ENCODE results near the gene IGFBP3. TPM values are rescaled to one million over a fixed set of nuclear protein-coding genes. Genes with fewer than 3 reads are reported as not detected.

The IGFBP3 gene
- total RNA-seq, 1 experiment from 2014 or later = 4.1 TPM

DNA sequence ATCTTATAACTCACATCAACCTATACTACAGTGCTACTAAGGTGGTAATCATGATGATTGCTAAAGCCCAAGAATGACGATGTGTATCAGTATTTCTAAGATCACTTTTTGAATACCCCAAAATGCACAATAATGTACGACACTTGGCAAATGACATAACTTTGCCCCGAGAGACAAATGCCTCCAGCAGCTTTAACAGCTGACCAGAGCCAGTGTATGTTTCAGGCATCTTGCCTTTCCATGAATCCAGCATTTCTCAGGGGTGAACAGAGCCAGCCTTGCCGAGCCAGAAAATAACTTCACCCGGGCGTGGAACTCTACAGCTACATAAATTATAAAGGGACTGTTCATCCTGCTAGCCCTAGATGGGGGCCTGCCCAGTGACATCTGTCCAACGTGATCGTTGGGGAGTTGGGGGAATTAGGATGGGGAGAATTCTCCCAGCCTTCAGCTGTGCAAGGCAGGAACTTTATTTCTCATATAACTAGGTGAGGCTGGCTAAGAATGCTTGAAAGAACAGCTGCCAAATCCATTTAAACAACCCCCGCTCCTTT, 1.8 kb downstream of the IGFBP3 start:
- ATAC-seq (no peak), DNase-seq (ENCODE audit: low read depth, low spot score) (no peak)
- ChIA-PET POLR2A (no interaction called here), CTCF (interaction anchor here (0.8 kb wide), 2 partner anchors 19 to 1182 kb away, joined by 3 to 5 read pairs; no protein-coding TSS in a partner anchor), RAD21 (ENCODE audit: low non-redundant PET in 1 of 2, low total read pairs in 2 of 2, uncharacterized antibody in 2 of 2, unreplicated experiment in 2 of 2) (no interaction called here)
- Histone ChIP-seq H3K9me3 (ENCODE audit: control insufficient read depth in 1 of 2, insufficient read depth in 1 of 2, low read depth in 1 of 2, low read length in 2 of 2) (no peaks in the 10 kb centered on the region), H3K79me2 (ENCODE audit: insufficient read depth, low read length) (no peaks in the 10 kb centered on the region), H3K4me2 (ENCODE audit: low read length) (no peak overlapping the region), H3K27me3 (ENCODE audit: insufficient read depth, low read length) (peaks cover 8% of the 10 kb centered on the region; the same call in 1 of the 2 replicates), H3K27ac (ENCODE audit: low read depth, low read length) (no peak overlapping the region), H3K9ac (ENCODE audit: low read length) (no peak overlapping the region), H2AFZ (ENCODE audit: low read depth, low read length, poor library complexity, severe bottlenecking) (no peak overlapping the region), H3K4me3 (replicated peaks in 1 of 2; ENCODE audit: low read depth in 1 of 2, low read length in 2 of 2) (no peak overlapping the region), H4K20me1 (ENCODE audit: insufficient read depth) (no peaks in the 10 kb centered on the region), H3K9me2 (ENCODE audit: insufficient read depth) (no peaks in the 10 kb centered on the region), H3K36me3 (ENCODE audit: control insufficient read depth in 1 of 2, insufficient read depth in 2 of 2, low read length in 2 of 2) (no peaks in the 10 kb centered on the region), H3K4me1 (ENCODE audit: control insufficient read depth in 1 of 2, insufficient read depth in 2 of 2, low read length in 2 of 2) (peaks cover 3 to 31% of the 10 kb centered on the region in 2 experiments; a peak in 2 of 4 replicates)
- BruUV-seq (replicated peaks) = no TSS peak
- intact Hi-C loops (cut with micrococcal nuclease) = no loop called here
- TF ChIP-seq CBX3 (IDR thresholded peaks at IDR 0.05; ENCODE audit: low read depth) (no peak), ZFX (IDR thresholded peaks at IDR 0.05) (no peak), SRF (IDR thresholded peaks at IDR 0.05; ENCODE audit: low read depth) (no peak), POLR2A (IDR thresholded peaks at IDR 0.05; ENCODE audit: borderline replicate concordance, extremely low read depth, insufficient read depth, insufficient read length) (no peak), CEBPB (IDR thresholded peaks at IDR 0.05; ENCODE audit: low read depth) (no peak), POLR2AphosphoS5 (IDR thresholded peaks at IDR 0.05; ENCODE audit: low read depth, low read length) (no peak)

DNA sequence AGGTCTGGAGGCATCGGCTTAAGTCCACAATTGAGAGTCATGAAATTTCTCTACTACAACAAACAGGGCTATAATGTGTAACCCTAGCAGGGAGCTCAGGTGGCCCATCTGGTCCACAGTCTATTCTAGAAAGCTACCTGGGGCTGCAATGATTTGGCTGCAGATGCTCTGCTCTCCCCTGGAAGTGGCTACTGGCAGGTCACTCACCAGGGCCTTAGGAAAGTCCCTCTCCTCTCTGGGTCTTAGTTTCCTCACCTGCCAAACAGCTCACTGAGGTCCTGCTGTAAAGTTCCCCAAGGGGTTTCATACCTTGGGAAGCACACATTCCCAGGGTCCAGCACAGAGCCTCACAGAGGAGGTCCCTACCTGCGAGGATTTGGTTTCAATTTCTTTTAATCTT, 2.5 kb downstream of the IGFBP3 start:
- H3K79me2 ChIP-seq (ENCODE audit: insufficient read depth, low read length) = no peaks in the 10 kb centered on the region
- TF ChIP-seq EZH2phosphoT487 (IDR thresholded peaks at IDR 0.05; ENCODE audit: borderline replicate concordance) (no peak), JUND (IDR thresholded peaks at IDR 0.05) (no peak), CBX3 (IDR thresholded peaks at IDR 0.05; ENCODE audit: low read depth) (no peak), TCF7L2 (IDR thresholded peaks at IDR 0.05; ENCODE audit: borderline replicate concordance, extremely low read depth, insufficient read depth, insufficient read length) (no peak), YY1 (IDR thresholded peaks at IDR 0.05; ENCODE audit: extremely low read depth, insufficient replicate concordance, low read depth, low read length) (no peak), POLR2AphosphoS5 (IDR thresholded peaks at IDR 0.05; ENCODE audit: low read depth, low read length) (no peak), SP1 (IDR thresholded peaks at IDR 0.05; ENCODE audit: low read depth) (no peak), FOSL1 (IDR thresholded peaks at IDR 0.05; ENCODE audit: low read depth) (no peak), CEBPB (IDR thresholded peaks at IDR 0.05; ENCODE audit: low read depth) (no peak), POLR2A (IDR thresholded peaks at IDR 0.05; ENCODE audit: borderline replicate concordance, extremely low read depth, insufficient read depth, insufficient read length) (no peak), SIN3A (IDR thresholded peaks at IDR 0.05; ENCODE audit: low read depth) (no peak), EGR1 (IDR thresholded peaks at IDR 0.05; ENCODE audit: low read depth) (no peak), EZH2 (IDR thresholded peaks at IDR 0.05) (no peak), SRF (IDR thresholded peaks at IDR 0.05; ENCODE audit: low read depth) (no peak), ZFX (IDR thresholded peaks at IDR 0.05) (no peak)
- TF ChIP-seq, protein P1, sequence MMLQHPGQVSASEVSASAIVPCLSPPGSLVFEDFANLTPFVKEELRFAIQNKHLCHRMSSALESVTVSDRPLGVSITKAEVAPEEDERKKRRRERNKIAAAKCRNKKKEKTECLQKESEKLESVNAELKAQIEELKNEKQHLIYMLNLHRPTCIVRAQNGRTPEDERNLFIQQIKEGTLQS (IDR thresholded peaks at IDR 0.05) = no peak
- TF ChIP-seq, protein P2, sequence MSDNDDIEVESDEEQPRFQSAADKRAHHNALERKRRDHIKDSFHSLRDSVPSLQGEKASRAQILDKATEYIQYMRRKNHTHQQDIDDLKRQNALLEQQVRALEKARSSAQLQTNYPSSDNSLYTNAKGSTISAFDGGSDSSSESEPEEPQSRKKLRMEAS (IDR thresholded peaks at IDR 0.05) = no peak
- TF ChIP-seq, protein P3, sequence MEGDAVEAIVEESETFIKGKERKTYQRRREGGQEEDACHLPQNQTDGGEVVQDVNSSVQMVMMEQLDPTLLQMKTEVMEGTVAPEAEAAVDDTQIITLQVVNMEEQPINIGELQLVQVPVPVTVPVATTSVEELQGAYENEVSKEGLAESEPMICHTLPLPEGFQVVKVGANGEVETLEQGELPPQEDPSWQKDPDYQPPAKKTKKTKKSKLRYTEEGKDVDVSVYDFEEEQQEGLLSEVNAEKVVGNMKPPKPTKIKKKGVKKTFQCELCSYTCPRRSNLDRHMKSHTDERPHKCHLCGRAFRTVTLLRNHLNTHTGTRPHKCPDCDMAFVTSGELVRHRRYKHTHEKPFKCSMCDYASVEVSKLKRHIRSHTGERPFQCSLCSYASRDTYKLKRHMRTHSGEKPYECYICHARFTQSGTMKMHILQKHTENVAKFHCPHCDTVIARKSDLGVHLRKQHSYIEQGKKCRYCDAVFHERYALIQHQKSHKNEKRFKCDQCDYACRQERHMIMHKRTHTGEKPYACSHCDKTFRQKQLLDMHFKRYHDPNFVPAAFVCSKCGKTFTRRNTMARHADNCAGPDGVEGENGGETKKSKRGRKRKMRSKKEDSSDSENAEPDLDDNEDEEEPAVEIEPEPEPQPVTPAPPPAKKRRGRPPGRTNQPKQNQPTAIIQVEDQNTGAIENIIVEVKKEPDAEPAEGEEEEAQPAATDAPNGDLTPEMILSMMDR (IDR thresholded peaks at IDR 0.05 in 2 of 3, conservative IDR thresholded peaks at IDR 0.05 in 1 of 3; ENCODE audit: borderline replicate concordance in 1 of 3, insufficient read depth in 1 of 3, low read depth in 2 of 3, low read length in 2 of 3) = no peak
- ATAC-seq = no peak
- H2AFZ ChIP-seq (ENCODE audit: low read depth, low read length, poor library complexity, severe bottlenecking) = no peak overlapping the region
- H4K20me1 ChIP-seq (ENCODE audit: insufficient read depth) = no peaks in the 10 kb centered on the region
- no peak for DNase-seq (ENCODE audit: low read depth, low spot score)
- CTCF ChIA-PET = interaction anchor here (0.8 to 1.2 kb wide), 2 partner anchors 16 to 20 kb away, joined by 3 to 5 read pairs; no protein-coding TSS in a partner anchor
- no peak overlapping the region for H3K27ac ChIP-seq (ENCODE audit: low read depth, low read length)
- H3K9ac ChIP-seq (ENCODE audit: low read length) = no peak overlapping the region
- no peak overlapping the region for H3K4me3 ChIP-seq (replicated peaks in 1 of 2; ENCODE audit: low read depth in 1 of 2, low read length in 2 of 2)
- no peaks in the 10 kb centered on the region for H3K36me3 ChIP-seq (ENCODE audit: control insufficient read depth in 1 of 2, insufficient read depth in 2 of 2, low read length in 2 of 2)
- no TSS peak for BruUV-seq (replicated peaks)
- H3K4me2 ChIP-seq (ENCODE audit: low read length) = no peak overlapping the region
- H3K9me3 ChIP-seq (ENCODE audit: control insufficient read depth in 1 of 2, insufficient read depth in 1 of 2, low read depth in 1 of 2, low read length in 2 of 2) = no peaks in the 10 kb centered on the region
- peaks cover 3 to 31% of the 10 kb centered on the region in 2 experiments; a peak in 2 of 4 replicates for H3K4me1 ChIP-seq (ENCODE audit: control insufficient read depth in 1 of 2, insufficient read depth in 2 of 2, low read length in 2 of 2)
- no peaks in the 10 kb centered on the region for H3K9me2 ChIP-seq (ENCODE audit: insufficient read depth)
- RAD21 ChIA-PET (ENCODE audit: low non-redundant PET in 1 of 2, low total read pairs in 2 of 2, uncharacterized antibody in 2 of 2, unreplicated experiment in 2 of 2) = no interaction called here
- intact Hi-C loops (cut with micrococcal nuclease) = no loop called here
- POLR2A ChIA-PET = no interaction called here
- peaks cover 8% of the 10 kb centered on the region; the same call in 1 of the 2 replicates for H3K27me3 ChIP-seq (ENCODE audit: insufficient read depth, low read length)

Data from HCT116 (cell line).